ENCODE results near the gene PF4V1.

Gene PF4V1

GRCh38 chr4:73847526-73848182, 5.4 kb upstream of the PF4V1 start:
- no peak for DNase-seq

GRCh38 chr4:73848183-73848777, 4.8 kb upstream of the PF4V1 start:
- no peak for DNase-seq

GRCh38 chr4:73850261-73850970, 2.7 kb upstream of the PF4V1 start:
- no peak for DNase-seq

GRCh38 chr4:73851293-73851692, 1.8 kb upstream of the PF4V1 start:
- DNase-seq, result no peak

- DNase-seq, result no peak
Measured at GRCh38 chr4:73852771-73853170, 325 bp upstream of the PF4V1 start.

- no peak for DNase-seq
Measured at GRCh38 chr4:73853718-73854473, 800 bp downstream of the PF4V1 start.

GRCh38 chr4:73855406-73855805, 2.3 kb downstream of the PF4V1 start:
- DNase-seq, result no peak

GRCh38 chr4:73856518-73856917, 3.4 kb downstream of the PF4V1 start:
- no peak for DNase-seq

- DNase-seq, result no peak
Measured at GRCh38 chr4:73859614-73860088, 6.6 kb downstream of the PF4V1 start.

- no peak for DNase-seq
Measured at GRCh38 chr4:73860181-73860580, 7.1 kb downstream of the PF4V1 start.

- DNase-seq, result no peak
Measured at GRCh38 chr4:73860917-73861316, 7.8 kb downstream of the PF4V1 start.

GRCh38 chr4:73862322-73862721, 9.2 kb downstream of the PF4V1 start:
- DNase-seq, result no peak

- no peak for DNase-seq
Measured at GRCh38 chr4:73864365-73864764, 11.3 kb downstream of the PF4V1 start.

- DNase-seq, result no peak
Measured at GRCh38 chr4:73864961-73865360, 11.9 kb downstream of the PF4V1 start.

- DNase-seq, result no peak
Measured at GRCh38 chr4:73865431-73866096, 12.5 kb downstream of the PF4V1 start.

- no peak for DNase-seq
Measured at GRCh38 chr4:73866246-73866645, 13.2 kb downstream of the PF4V1 start.

- DNase-seq, result no peak
Measured at GRCh38 chr4:73867783-73868182, 14.7 kb downstream of the PF4V1 start.

GRCh38 chr4:73868206-73869129, 15.4 kb downstream of the PF4V1 start:
- DNase-seq, result no peak

- no peak for DNase-seq
Measured at GRCh38 chr4:73869130-73870055, 16.3 kb downstream of the PF4V1 start, which contains the start of gene CXCL1. TSS of gene CXCL1 (plus strand) at chr4:73869393. CDS start at chr4:73869471, 78 bp downstream.

- DNase-seq, result no peak
Measured at GRCh38 chr4:73870260-73870659, 17.2 kb downstream of the PF4V1 start.
